H1 (cell line): ENCODE results near the gene GPA33. TPM values are rescaled to one million over a fixed set of nuclear protein-coding genes. Genes with fewer than 3 reads are reported as not detected.

Source experiments
- CEBPB ChIP-seq: IDR thresholded peaks from 2 replicates; pipeline ENCODE4 v1.6.1; 2012; ENCODE audit warnings: low read depth, low read length
- FOSL1 ChIP-seq: IDR thresholded peaks from 2 replicates; pipeline ENCODE4 v1.6.1; 2011; ENCODE audit warnings: mild to moderate bottlenecking, low read depth, low read length, moderate library complexity; ENCODE audit not compliant: insufficient read depth
- HDAC2 ChIP-seq, 2 experiments: fragments of 300-600 bp in 1 of 2; sonication (generic) in 1 of 2; IDR thresholded peaks; 2 replicates each; pipeline ENCODE4 v1.6.1; 2011 to 2012; ENCODE audit warnings: low read depth in 2 of 2, low read length in 2 of 2, mild to moderate bottlenecking in 2 of 2, moderate library complexity in 2 of 2, borderline replicate concordance in 1 of 2, inconsistent platforms in 1 of 2
- SRF ChIP-seq: IDR thresholded peaks from 2 replicates; pipeline ENCODE4 v1.6.1; 2011; ENCODE audit warnings: mild to moderate bottlenecking, low read depth, low read length, moderate library complexity
- polyA plus RNA-seq, 7 experiments: library from polyadenylated mRNA; depleted of rRNA in 3 of 7; stranded (reverse) in 5 of 7; unstranded in 2 of 7; fragments of >200 nt in 5 of 7; fragments of 200-250 nt in 2 of 7; gene quantifications; 1 replicate in 5 of 7; 2 replicates in 1 of 7; 4 replicates in 1 of 7; pipeline versions ENCODE4 v1.2.1 to v1.2.3, GENCODE V29; 2011 to 2013; ENCODE audit warnings: missing spikeins in 2 of 7, mixed read lengths in 2 of 7
- total RNA-seq: library from RNA; stranded (reverse); fragmentation: NEBNext Ultra II Directional; extraction: Animal tissue kit (Norgen Biotek cat#: 25700); gene quantifications from 2 replicates; pipeline ENCODE4 v1.2.1, GENCODE V29; 2021
- TF ChIP-seq, protein P1 (sequence below): IDR thresholded peaks from 2 replicates; pipeline ENCODE4 v1.6.1; 2011; ENCODE audit warnings: low read depth, mild to moderate bottlenecking, low read length; ENCODE audit not compliant: insufficient read depth
- TF ChIP-seq, protein P2 (sequence below): IDR thresholded peaks from 2 replicates; pipeline ENCODE4 v1.6.1; 2012; ENCODE audit warnings: inconsistent platforms
- TF ChIP-seq, protein P3 (sequence below), 3 experiments: IDR thresholded peaks; 1 replicate in 2 of 3; 2 replicates in 1 of 3; pipeline versions ENCODE4 v1.5.1 to v1.6.1; 2011; ENCODE audit warnings: low read length in 3 of 3, mild to moderate bottlenecking in 3 of 3, inconsistent platforms in 2 of 3, low read depth in 1 of 3, moderate library complexity in 1 of 3; ENCODE audit not compliant: insufficient read depth in 1 of 3; ENCODE audit errors: control extremely low read depth in 1 of 3

Gene GPA33
- total and polyA plus RNA-seq, 2 of the 8 experiments (the other 6 are each of a cell fraction or from before 2014, with no cell fraction given), result 0.19 to 0.67 TPM

DNA sequence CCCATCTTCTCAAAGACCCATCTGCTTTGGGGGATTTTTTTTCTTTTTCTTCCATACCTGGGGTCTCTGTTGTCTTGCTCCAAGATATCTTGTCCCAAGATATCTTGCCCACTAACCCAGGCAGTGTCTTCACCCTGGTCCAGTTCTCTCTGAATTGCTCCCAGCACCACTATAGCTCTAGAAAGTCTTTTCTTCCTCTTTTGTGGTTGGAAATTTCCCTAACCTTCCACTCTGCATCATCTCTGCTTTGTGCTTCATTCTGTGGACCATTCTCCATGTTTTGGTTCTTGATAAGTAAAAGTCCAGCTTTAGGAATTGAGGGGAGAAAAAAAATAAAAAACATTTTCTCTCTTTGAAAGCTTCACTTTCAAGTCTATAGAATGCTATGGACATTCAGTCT, 24.5 kb upstream of the GPA33 start (continued):
- TF ChIP-seq HDAC2 (IDR thresholded peaks at IDR 0.05; ENCODE audit: borderline replicate concordance in 1 of 2, low read depth in 2 of 2, low read length in 2 of 2) (no peak), CEBPB (no peak), SRF (no peak), FOSL1 (no peak)
- TF ChIP-seq, protein P1, sequence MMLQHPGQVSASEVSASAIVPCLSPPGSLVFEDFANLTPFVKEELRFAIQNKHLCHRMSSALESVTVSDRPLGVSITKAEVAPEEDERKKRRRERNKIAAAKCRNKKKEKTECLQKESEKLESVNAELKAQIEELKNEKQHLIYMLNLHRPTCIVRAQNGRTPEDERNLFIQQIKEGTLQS, result no peak
- TF ChIP-seq, protein P2, sequence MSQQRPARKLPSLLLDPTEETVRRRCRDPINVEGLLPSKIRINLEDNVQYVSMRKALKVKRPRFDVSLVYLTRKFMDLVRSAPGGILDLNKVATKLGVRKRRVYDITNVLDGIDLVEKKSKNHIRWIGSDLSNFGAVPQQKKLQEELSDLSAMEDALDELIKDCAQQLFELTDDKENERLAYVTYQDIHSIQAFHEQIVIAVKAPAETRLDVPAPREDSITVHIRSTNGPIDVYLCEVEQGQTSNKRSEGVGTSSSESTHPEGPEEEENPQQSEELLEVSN, result no peak
- TF ChIP-seq, protein P3, sequence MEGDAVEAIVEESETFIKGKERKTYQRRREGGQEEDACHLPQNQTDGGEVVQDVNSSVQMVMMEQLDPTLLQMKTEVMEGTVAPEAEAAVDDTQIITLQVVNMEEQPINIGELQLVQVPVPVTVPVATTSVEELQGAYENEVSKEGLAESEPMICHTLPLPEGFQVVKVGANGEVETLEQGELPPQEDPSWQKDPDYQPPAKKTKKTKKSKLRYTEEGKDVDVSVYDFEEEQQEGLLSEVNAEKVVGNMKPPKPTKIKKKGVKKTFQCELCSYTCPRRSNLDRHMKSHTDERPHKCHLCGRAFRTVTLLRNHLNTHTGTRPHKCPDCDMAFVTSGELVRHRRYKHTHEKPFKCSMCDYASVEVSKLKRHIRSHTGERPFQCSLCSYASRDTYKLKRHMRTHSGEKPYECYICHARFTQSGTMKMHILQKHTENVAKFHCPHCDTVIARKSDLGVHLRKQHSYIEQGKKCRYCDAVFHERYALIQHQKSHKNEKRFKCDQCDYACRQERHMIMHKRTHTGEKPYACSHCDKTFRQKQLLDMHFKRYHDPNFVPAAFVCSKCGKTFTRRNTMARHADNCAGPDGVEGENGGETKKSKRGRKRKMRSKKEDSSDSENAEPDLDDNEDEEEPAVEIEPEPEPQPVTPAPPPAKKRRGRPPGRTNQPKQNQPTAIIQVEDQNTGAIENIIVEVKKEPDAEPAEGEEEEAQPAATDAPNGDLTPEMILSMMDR (IDR thresholded peaks at IDR 0.05; ENCODE audit: control extremely low read depth in 1 of 3, insufficient read depth in 1 of 3, low read depth in 1 of 3, low read length in 3 of 3), result no peak
